GM21825 (cell line): ENCODE results near the gene CHFR.
"Not testable (repeated sequence)": the region's sequence is repeated elsewhere in the genome, so short reads cannot be mapped to it uniquely, and the experiment has no call there.

Experiments used
- ATAC-seq: cut with Tn5 transposase; IDR thresholded peaks from one replicate; pipeline ENCODE4 v1.9.1; 2021; ENCODE audit warnings: mild to moderate bottlenecking, moderate library complexity; ENCODE audit not compliant: unreplicated experiment

The CHFR gene

DNA sequence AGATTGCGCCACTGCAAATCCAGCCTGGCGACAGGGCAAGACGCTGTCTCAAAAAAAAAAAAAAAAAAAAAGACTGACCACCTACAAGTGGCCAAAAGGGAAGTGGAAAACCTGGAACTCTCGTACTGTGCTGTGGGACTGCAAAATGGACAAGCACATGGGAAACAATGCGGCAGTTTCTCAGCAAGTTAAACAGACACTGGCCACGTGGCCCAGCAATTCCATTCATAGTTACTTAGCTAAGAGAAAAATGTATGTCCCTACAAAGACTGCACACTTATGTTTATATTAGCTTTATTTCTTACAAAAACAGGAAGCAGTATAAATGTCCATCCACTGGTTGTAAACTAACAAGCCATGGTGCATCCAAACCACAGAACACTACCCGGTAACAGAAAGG lies 5.6 kb downstream of the CHFR start:
- ATAC-seq, result no peak

- not testable (repeated sequence) for ATAC-seq
Observed at GRCh38 chr12:132874620-132875019, 12.8 kb downstream of the CHFR start.

GRCh38 chr12:132874175-132874574 lies 13.2 kb downstream of the CHFR start:
- ATAC-seq, result no peak

DNA sequence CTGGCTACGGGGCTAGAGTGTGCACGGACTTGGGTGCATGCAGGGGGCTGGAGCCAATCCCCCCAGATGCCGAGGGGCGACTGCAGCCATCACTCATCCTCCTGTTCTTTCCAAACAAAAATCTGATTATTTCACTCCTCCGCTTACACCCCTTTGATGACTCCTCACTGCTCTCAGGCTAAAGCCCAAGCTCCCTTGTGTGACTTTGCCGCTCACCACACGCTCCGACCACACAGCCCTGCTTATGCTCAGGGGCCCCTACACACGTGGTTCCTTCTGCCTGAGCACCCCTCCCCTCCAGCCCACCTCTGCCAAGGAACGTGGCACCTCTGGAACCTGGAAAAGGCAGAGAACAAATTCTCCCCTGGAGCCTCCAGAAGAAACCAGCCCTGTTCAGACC lies 13.7 kb downstream of the CHFR start:
- ATAC-seq, result no peak

- ATAC-seq, result no peak
Observed at GRCh38 chr12:132872975-132873421, 14.4 kb downstream of the CHFR start.

DNA sequence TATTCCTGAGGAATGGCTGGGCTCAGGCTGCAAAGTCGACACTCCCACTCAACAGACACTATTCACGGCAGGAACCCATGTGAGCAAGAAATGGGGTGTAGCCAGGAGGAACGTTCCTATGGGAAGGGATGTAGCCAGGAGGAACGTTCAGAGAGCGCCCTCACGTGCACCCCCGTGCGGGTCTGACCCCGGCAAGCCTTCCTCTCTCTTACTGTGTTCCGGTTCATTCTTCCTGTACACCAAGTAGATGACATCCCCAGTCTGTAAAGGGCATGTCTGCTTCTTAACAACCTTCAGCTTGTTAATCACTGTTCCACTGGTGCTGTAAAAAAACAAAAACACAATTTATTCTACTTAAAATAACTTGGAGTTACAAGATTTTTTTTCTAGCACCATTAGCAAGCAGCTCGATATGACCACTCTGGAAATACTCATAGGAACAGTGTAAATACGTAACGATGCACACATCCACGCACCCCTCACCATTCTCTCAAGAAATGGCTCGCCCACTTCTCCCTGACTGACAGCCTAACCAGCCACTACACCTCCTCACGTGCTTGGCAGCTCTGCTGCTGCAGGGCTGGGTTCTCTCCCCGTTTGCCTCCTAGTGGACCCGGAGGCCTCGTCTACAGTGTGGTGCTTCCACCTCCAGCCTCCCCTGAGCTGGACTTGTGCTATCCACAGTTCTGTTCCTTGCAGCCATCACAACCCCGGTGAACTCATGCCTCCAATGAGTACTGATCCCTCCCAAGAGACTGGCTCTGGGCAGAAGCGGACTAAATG lies 15.1 kb downstream of the CHFR start:
- ATAC-seq, result no peak

DNA sequence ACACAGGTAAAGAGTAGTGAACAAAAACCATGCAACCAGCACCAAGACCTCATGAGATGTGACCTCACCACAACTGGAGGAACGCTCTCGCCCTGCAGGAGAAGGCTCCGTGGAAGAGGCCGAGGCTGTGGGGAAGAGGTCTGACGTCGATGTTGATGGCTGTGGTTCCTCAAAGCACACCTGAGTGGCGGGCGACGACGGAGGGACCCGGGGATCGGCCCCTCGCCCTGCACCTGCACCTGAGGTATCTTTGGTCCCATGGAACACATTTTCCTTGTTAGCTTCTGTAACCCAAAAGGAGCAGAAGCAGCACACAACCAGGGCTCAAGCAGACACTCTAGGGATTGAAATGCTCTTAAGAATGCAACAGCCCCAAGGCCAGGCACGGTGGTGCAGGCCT lies 17.9 kb downstream of the CHFR start:
- ATAC-seq, result no peak

DNA sequence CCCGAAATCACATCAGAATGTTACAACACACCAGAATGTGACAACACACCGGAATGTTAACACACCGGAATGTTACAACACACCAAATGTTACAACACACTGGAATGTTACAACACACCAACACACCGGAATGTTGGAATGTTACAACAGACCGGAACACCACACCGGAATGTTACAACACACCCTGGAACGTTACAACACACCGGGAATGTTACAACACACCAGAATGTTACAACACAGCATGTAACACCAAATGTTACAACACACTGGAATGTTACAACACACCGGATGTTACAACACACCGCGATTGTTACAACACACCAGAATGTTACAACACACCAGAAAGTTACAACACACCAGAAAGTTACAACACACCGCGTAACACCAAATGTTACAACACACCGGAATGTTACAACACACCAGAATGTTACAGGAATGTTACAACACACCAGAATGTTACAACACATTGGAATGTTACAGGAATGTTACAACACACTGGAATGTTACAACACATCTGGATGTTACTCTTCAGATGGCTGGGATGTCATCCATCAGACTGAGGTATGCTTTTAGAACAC lies 21.1 kb downstream of the CHFR start:
- no peak for ATAC-seq

DNA sequence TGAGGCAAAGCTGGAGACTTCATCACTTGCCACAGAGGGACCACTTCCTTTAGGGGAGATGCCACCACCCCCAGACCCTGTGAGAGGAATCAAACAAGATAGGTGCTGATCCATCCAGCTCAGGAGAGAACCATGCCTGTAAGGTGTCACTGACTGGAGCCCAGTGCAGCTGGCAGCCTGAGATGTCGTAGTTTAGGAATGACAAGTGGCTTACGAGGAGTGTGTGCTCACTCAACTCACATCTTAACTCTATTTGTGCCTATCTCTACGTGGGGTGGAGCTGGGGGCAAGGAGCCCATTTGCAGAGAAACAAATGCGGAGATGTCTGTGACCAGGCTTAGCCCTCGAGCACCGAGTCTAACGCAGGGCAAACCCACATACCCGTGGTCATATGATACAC lies 25.8 kb downstream of the CHFR start:
- ATAC-seq, result no peak

DNA sequence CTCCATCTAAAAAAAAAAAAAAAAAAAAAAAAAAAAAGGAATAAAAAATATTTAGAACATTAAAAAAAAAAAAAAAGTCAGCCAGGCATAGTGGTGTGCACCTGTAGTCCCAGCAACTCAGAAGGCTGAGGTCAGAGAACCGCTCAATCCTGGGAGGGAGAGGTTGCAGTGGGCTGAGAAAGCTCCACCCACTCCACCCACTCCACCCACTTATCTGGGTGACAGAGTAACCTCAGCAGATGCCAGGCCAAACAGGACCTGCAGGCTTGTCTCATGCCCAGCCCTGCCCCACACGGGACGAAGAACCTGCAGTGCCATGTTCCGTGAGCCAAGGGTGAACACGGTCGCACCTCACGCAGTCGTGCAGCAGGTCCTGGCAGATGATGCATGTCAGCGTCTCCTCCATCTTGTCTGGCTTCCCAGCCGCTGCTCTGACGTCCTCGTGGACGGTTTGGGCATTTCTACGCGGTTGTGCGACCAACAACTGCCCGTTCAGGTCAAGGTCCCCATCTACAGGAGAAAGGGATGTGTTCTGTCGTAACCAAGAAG lies 28.6 kb downstream of the CHFR start:
- no peak for ATAC-seq

- not testable (repeated sequence) for ATAC-seq
Observed at GRCh38 chr12:132857019-132857418, 30.4 kb downstream of the CHFR start.

GRCh38 chr12:132856581-132856980 lies 30.8 kb downstream of the CHFR start:
- ATAC-seq, result no peak

- not testable (repeated sequence) for ATAC-seq
Observed at GRCh38 chr12:132855211-132855610, 32.2 kb downstream of the CHFR start.

GRCh38 chr12:132853285-132854092 lies 33.9 kb downstream of the CHFR start:
- ATAC-seq, result no peak

DNA sequence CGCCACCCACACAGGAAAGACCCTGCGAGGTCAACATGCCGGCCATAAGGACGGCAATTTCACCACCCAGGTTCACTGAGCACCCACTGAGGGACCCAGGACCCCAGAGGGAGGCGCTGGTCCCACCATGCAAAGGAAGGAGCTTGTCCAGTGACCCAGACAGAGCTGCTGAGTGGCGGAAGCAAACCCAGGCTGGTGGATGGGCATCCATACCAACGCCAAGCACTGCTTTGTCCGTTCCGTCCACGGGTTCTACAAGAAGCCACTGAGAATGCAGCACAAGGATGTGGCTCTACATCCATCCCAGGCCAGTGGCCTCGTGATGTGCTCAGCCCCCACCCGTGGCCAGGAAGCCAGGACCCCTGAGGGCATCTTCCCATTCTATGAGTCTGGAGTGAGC lies 34.9 kb downstream of the CHFR start:
- no peak for ATAC-seq

GRCh38 chr12:132851465-132851864 lies 35.9 kb downstream of the CHFR start:
- no peak for ATAC-seq

GRCh38 chr12:132850291-132850690 lies 37.1 kb downstream of the CHFR start:
- ATAC-seq, result no peak

GRCh38 chr12:132848521-132848920 lies 38.9 kb downstream of the CHFR start:
- no peak for ATAC-seq

DNA sequence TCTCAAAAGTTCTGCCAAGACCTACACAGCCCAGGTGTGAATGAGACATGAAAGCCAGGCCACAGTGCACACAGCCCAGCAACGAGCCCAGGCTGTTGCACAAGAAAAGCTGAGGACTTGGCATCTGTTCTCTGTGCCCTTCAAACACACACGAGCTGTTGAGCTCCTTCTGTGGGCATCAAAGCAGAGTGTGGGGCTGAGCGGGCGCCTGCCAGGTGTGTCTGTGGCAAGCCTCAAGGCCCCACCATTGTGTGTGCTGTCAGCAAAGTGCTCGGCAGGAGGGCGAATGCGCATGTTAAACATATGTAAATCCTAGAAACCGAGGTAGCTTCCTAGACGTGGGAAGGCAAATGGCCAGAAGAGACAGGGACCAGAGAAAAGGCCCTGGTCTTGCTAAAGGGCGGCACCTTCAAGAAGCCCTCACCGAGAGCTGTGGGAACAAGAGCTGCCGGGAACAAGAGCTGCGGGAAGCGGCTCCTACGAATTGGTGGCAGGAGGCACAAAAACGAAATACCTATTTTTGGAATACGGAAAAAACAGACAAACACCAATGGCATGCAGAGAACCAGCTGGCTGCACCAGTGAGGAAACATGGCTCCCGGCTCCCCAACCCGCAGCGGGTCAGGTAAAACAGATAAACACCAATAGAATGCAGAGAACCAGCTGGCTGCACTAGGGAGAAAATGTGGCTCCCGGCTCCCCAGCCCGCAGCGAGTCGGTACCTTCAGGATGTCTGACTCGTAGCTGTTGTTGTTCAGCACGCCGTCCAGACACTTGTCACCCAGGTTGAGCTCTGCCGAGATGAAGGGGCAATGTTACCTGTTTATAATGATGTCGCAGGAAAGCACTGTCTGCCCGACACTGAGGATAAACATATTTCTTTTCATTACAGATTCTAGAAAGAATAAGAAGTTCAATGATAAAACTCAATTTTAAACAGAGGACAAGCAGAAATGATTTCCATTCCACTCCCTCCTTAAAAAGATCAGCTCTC lies 39.7 kb downstream of the CHFR start:
- ATAC-seq, result no peak

DNA sequence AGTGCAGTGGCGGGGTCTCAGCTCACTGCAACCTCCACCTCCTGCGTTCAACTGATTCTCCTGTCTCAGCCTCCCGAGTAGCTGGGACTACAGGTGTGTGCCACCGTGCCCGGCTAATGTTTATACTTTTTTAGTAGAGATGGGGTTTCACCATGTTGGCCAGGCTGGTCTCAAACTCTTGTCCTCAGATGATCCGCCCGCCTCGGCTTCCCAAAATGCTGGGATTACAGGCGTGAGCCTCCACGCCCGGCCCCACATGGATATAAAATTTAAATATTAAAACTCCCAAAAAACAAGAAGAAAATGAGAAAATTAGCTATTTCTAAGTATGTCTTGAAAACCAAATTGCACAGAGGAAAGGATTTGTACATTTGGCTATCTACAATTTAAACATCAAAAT lies 42.7 kb downstream of the CHFR start:
- ATAC-seq, result not testable (repeated sequence)
